HCT116 (cell line): ENCODE measurements around the gene NGFR. TPM values are rescaled to one million over a fixed set of nuclear protein-coding genes. Genes with fewer than 3 reads are reported as not detected.

Experiments used
- ATAC-seq: fragments of 200-7000 bp; cut with Tn5 transposase; 2 replicates; pipeline ENCODE4 v1.9.1; 2020; ENCODE audit warnings: mild to moderate bottlenecking, moderate library complexity
- BruUV-seq: library from RNA; stranded (reverse); fragments of 400-500 nt; replicated peaks from 2 replicates; lab custom pipeline; 2021; lab: Mats Ljungman, UMichigan
- CTCF ChIA-PET: fragments of 300-600 bp; sonication (Branson Sonifier 250); formaldehyde crosslinking; loops from one replicate; lab custom pipeline; 2021; ENCODE audit warnings: antibody characterized with exemption; lab: Charles Lee
- POLR2A ChIA-PET: fragments of 300-600, 350-600 bp; sonication (Branson Sonifier 250); formaldehyde crosslinking; loops from one replicate; lab custom pipeline; 2021; ENCODE audit warnings: antibody characterized with exemption; lab: Charles Lee
- RAD21 ChIA-PET, 2 experiments: fragments of 300-600 bp; sonication (Branson Sonifier 250); formaldehyde crosslinking; loops; one replicate each; lab custom pipeline; 2023; ENCODE audit warnings: low total read pairs in 2 of 2; ENCODE audit not compliant: uncharacterized antibody in 2 of 2, unreplicated experiment in 2 of 2, low non-redundant PET in 1 of 2; lab: Charles Lee
- DNase-seq: peaks from one replicate; pipeline ENCODE4 v3.0.0-alpha.2; 2010; ENCODE audit warnings: low read depth, low spot score
- H2AFZ ChIP-seq: fragments of 200-600 bp; shearing (Covaris generic), sonication (generic); 2 replicates; pipeline ENCODE4 v1.6.1; 2017; ENCODE audit warnings: low read depth, mixed run types, mixed read lengths, antibody characterized with exemption, low read length; ENCODE audit not compliant: poor library complexity, severe bottlenecking
- H3K27ac ChIP-seq: 2 replicates; pipeline ENCODE4 v1.5.1; 2012; ENCODE audit warnings: low read depth, low read length
- H3K27me3 ChIP-seq: fragments of 200-600 bp; sonication (generic); 2 replicates; pipeline ENCODE4 v1.6.1; 2016; ENCODE audit warnings: mixed run types, low read length, mixed read lengths; ENCODE audit not compliant: insufficient read depth
- H3K36me3 ChIP-seq, 2 experiments: fragments of 200-500 bp in 1 of 2; fragments of 200-600 bp in 1 of 2; sonication (Bioruptor generic) in 1 of 2; sonication (generic) in 1 of 2; 2 replicates each; pipeline versions ENCODE4 v1.5.1 to v1.6.1; 2014 to 2016; ENCODE audit warnings: low read length in 2 of 2, inconsistent platforms in 1 of 2, mixed read lengths in 1 of 2, mixed run types in 1 of 2; ENCODE audit not compliant: insufficient read depth in 2 of 2, control insufficient read depth in 1 of 2
- H3K4me1 ChIP-seq, 2 experiments: fragments of 200-600 bp in 1 of 2; sonication (generic) in 1 of 2; 2 replicates each; pipeline versions ENCODE4 v1.5.1 to v1.6.1; 2012 to 2017; ENCODE audit warnings: low read length in 2 of 2, inconsistent platforms in 1 of 2, mild to moderate bottlenecking in 1 of 2, mixed read lengths in 1 of 2, mixed run types in 1 of 2, moderate library complexity in 1 of 2; ENCODE audit not compliant: insufficient read depth in 2 of 2, control insufficient read depth in 1 of 2
- H3K4me2 ChIP-seq: fragments of 200-600 bp; sonication (generic); 2 replicates; pipeline ENCODE4 v1.6.1; 2017; ENCODE audit warnings: mixed run types, low read length, mixed read lengths
- H3K4me3 ChIP-seq, 2 experiments: fragments of 200-600 bp in 1 of 2; sonication (generic) in 1 of 2; replicated peaks in 1 of 2; 2 replicates each; pipeline ENCODE4 v1.5.1; 2011 to 2016; ENCODE audit warnings: low read length in 2 of 2, control low read depth in 1 of 2, low read depth in 1 of 2, mild to moderate bottlenecking in 1 of 2, mixed read lengths in 1 of 2, mixed run types in 1 of 2
- H3K79me2 ChIP-seq: fragments of 200-600 bp; sonication (generic); 2 replicates; pipeline ENCODE4 v1.6.1; 2017; ENCODE audit warnings: mild to moderate bottlenecking, mixed run types, low read length, moderate library complexity, mixed read lengths; ENCODE audit not compliant: insufficient read depth
- H3K9ac ChIP-seq: fragments of 200-600 bp; sonication (generic); 2 replicates; pipeline ENCODE4 v1.6.1; 2016; ENCODE audit warnings: low read length, mixed read lengths
- H3K9me2 ChIP-seq: fragments of 200-600 bp; sonication (generic), shearing (Covaris generic); 2 replicates; pipeline ENCODE4 v1.6.1; 2017; ENCODE audit warnings: mixed run types, mild to moderate bottlenecking, moderate library complexity; ENCODE audit not compliant: insufficient read depth
- H3K9me3 ChIP-seq, 2 experiments: fragments of 200-500 bp in 1 of 2; fragments of 200-600 bp in 1 of 2; sonication (Bioruptor generic) in 1 of 2; sonication (generic) in 1 of 2; 2 replicates each; pipeline ENCODE4 v1.6.1; 2014 to 2017; ENCODE audit warnings: low read length in 2 of 2, mixed read lengths in 2 of 2, inconsistent platforms in 1 of 2, low read depth in 1 of 2, mild to moderate bottlenecking in 1 of 2, mixed run types in 1 of 2, moderate library complexity in 1 of 2; ENCODE audit not compliant: control insufficient read depth in 1 of 2, insufficient read depth in 1 of 2
- H4K20me1 ChIP-seq: fragments of 200-600 bp; sonication (generic), shearing (Covaris generic); 2 replicates; pipeline ENCODE4 v1.6.1; 2017; ENCODE audit warnings: mixed run types, mild to moderate bottlenecking, moderate library complexity; ENCODE audit not compliant: insufficient read depth
- CBX3 ChIP-seq: IDR thresholded peaks from 2 replicates; pipeline ENCODE4 v1.6.1; 2012; ENCODE audit warnings: low read depth
- CEBPB ChIP-seq: IDR thresholded peaks from 2 replicates; pipeline ENCODE4 v1.6.1; 2012; ENCODE audit warnings: low read depth
- EGR1 ChIP-seq: IDR thresholded peaks from 2 replicates; pipeline ENCODE4 v1.6.1; 2012; ENCODE audit warnings: low read depth
- ELF1 ChIP-seq: IDR thresholded peaks from 2 replicates; pipeline ENCODE4 v1.6.1; 2012; ENCODE audit warnings: low read depth, borderline replicate concordance
- EZH2 ChIP-seq: fragments of 200-600 bp; sonication (generic); IDR thresholded peaks from 2 replicates; pipeline ENCODE4 v1.6.1; 2017; ENCODE audit warnings: antibody characterized with exemption, mixed run types
- EZH2phosphoT487 ChIP-seq: fragments of 200-600 bp; IDR thresholded peaks from 2 replicates; pipeline ENCODE4 v1.6.1; 2018; ENCODE audit warnings: antibody characterized with exemption, borderline replicate concordance
- MAX ChIP-seq: IDR thresholded peaks from 2 replicates; pipeline ENCODE4 v1.6.1; 2012
- SIN3A ChIP-seq: IDR thresholded peaks from 2 replicates; pipeline ENCODE4 v1.6.1; 2012; ENCODE audit warnings: low read depth
- SP1 ChIP-seq: IDR thresholded peaks from 2 replicates; pipeline ENCODE4 v1.6.1; 2012; ENCODE audit warnings: low read depth
- YY1 ChIP-seq: IDR thresholded peaks from 2 replicates; pipeline ENCODE4 v1.6.1; 2011; ENCODE audit warnings: low read length, low read depth, moderate library complexity, mild to moderate bottlenecking; ENCODE audit not compliant: insufficient replicate concordance; ENCODE audit errors: extremely low read depth
- ZBTB33 ChIP-seq: IDR thresholded peaks from 2 replicates; pipeline ENCODE4 v1.6.1; 2011; ENCODE audit warnings: mild to moderate bottlenecking, low read length, moderate library complexity; ENCODE audit not compliant: insufficient replicate concordance; ENCODE audit errors: extremely low read depth
- intact Hi-C: fragments of 100-400 bp; cut with micrococcal nuclease; formaldehyde crosslinking; loops from 2 replicates; pipeline ENCODE4 v1.10.0; 2022
- total RNA-seq: library from RNA; stranded (reverse); gene quantifications from one replicate; pipeline ENCODE4 v1.2.1, GENCODE V29; 2021; ENCODE audit not compliant: unreplicated experiment
- TF ChIP-seq, protein P1 (sequence below): IDR thresholded peaks from 2 replicates; pipeline ENCODE4 v1.6.1; 2012

Gene NGFR
- total RNA-seq, 1 experiment from 2014 or later = 6.1 TPM

DNA sequence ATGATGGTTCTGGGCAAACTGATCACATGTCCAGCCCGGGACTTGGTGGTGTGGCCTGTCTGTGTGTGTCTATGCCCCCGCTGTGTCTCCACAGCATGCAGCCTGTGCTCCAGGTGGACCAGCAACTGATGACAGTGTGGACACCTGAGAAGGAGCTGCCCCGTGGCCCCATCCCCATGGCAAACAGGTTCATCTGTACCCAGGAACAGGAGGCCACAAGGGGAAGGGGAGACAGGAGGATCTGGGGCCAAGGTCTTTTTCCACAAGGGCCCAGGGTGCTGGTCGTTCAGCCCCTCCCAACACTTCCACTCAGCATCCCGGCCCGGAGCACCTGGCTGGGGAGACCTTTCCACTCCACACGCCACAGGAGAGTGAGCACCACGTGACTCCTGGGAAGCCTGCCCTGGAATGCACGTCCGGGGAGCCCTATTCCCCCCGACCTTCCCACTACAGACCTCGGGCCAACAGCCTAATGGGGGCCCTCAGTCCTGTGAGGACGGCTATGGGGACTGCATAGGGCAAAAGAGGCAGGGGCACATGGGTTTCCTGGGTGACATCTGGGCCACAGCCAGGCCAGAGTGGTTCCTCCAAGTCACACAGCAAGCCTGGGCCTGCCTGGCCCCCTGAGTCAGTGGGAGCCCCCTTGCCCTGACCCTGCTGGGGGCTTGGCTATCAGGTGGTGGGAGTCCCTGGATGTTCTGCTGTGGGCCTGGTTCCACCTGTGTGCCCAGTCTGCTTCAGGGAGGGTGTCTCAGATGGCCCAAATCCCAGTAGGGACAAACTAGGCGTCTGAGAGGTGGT, 59.8 kb downstream of the NGFR start:
- Histone ChIP-seq H3K9me2 (no peaks in the 10 kb centered on the region), H3K27ac (no peak overlapping the region), H3K36me3 (no peaks in the 10 kb centered on the region), H4K20me1 (no peaks in the 10 kb centered on the region), H3K79me2 (no peaks in the 10 kb centered on the region), H3K4me2 (no peak overlapping the region), H3K4me3 (no peak overlapping the region), H2AFZ (no peak overlapping the region), H3K9me3 (no peaks in the 10 kb centered on the region), H3K27me3 (no peaks in the 10 kb centered on the region), H3K4me1 (peaks cover 0 to 17% of the 10 kb centered on the region in 2 experiments; a peak in 1 of 4 replicates), H3K9ac (no peak overlapping the region)
- intact Hi-C loops = no loop called here
- ATAC-seq (no peak), DNase-seq (no peak)
- ChIA-PET RAD21 (no interaction called here), CTCF (interaction anchor here (0.8 to 3.8 kb wide), 17 partner anchors 9 to 519 kb away, joined by 3 to 81 read pairs (median 14); partner anchors contain the start of gene PHB1), POLR2A (interaction anchor here (0.8 to 1.6 kb wide), 2 partner anchors 60 to 153 kb away, joined by 3 to 4 read pairs; partner anchors contain the start of genes NGFR and SLC35B1)
- no TSS peak for BruUV-seq
- TF ChIP-seq SP1 (no peak), MAX (no peak), CBX3 (no peak), SIN3A (no peak), ZBTB33 (no peak), CEBPB (no peak), EZH2 (no peak), YY1 (no peak), ELF1 (no peak), EZH2phosphoT487 (no peak), EGR1 (no peak)
- TF ChIP-seq, protein P1, sequence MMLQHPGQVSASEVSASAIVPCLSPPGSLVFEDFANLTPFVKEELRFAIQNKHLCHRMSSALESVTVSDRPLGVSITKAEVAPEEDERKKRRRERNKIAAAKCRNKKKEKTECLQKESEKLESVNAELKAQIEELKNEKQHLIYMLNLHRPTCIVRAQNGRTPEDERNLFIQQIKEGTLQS = no peak
